Body of pancreas (tissue), 4 donors: ENCODE data around the gene KIF2B.

Source experiments
- CTCF ChIP-seq, 7 experiments: fragments of 450-650 bp in 4 of 7; fragments of 200-600 bp in 3 of 7; sonication (generic) in 3 of 7; IDR thresholded peaks; one replicate each; pipeline ENCODE4 v1.5.1; 2016 to 2019; ENCODE audit warnings: antibody characterized with exemption in 7 of 7
- POLR2A ChIP-seq, 3 donors: fragments of 450-650 bp; IDR thresholded peaks; one replicate each; pipeline ENCODE4 v1.6.1; 2016; ENCODE audit warnings: antibody characterized with exemption in 3 of 3, mild to moderate bottlenecking in 2 of 3

GRCh38 chr17:53818271-53818670 lies 4.5 kb upstream of the KIF2B start:
- TF ChIP-seq CTCF (IDR thresholded peaks at IDR 0.05) (no peak), POLR2A (IDR thresholded peaks at IDR 0.05) (no peak)
